KG1 (cell line): Measurements from ENCODE around the gene NFKBIL1.
"Not testable (repeated sequence)": the region's sequence is repeated elsewhere in the genome, so short reads cannot be mapped to it uniquely, and the experiment has no call there.

Experiments
- DNase-seq: peaks from one replicate; lab custom pipeline; 2025; lab: John Stamatoyannopoulos, UW

The NFKBIL1 gene

DNA sequence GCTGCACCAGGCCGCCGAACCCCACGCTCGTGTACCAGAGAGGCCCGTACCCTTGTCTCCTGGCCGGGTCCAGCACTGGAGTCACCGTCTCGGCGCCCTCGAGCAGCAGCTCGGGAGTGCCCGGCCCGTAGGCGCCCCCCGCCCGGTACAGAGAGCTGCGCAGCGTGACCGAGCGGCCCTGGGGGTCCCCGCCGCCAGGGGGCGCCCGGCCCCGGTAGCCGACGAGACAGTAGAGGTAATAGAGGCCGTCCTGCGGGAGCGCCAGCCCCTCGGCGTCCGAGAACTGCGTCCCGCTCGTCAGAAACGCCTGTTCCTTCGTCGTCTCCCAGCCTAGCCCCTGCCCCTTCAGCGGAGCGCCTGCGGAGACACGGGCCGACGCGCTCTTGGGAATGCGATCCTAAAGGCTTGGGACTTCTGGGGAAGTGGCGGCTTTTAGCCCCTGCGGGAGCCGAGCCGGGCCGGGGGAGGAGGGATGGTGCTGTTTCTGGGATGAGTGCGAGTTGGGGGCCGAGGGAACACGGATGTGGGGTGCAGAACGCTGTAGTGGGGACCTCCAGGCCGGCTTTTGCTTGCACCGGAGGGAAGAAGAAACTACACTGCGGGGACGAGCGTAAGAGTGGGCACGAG lies 33.5 kb downstream of the NFKBIL1 start:
- peak; percentile 51 for DNase-seq

DNA sequence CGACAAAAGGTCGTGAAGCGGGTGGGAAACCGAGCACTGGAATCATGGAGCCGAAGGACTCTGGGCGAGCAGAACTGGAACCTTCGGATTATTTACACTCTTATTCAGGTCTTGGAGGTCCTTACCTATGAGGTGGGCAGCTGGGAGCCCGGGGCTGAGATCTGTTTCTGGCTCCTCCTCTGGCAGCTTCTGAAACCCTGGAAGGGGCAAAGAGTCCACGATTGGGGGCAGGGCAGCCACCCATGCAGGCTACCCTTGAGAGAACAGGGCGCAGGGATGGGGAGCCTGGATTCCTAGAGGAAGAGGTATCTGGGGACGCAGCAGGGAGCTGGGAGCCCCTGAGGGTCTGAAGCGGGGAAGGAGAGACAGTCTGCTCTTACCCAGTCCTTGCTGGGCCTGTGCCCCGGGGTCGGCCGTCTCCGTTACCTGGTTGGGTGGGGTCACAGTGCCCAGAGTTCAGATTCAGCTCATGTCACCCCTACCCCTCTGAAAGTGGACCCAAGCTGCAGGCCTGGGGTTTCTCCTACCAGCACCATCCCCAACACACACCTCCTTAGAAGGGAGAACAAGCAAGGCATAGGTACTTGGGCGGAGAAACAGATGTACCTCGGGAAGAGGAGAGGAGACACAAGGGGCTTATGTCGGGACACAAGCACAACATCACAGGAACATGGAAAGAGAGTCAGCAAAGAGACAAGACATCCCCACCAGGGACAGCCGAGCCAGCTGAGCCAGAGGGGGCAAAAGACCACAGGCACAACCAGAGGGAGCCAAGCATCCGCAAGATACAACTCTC lies 34.2 kb downstream of the NFKBIL1 start:
- DNase-seq: peak; percentile 40

DNA sequence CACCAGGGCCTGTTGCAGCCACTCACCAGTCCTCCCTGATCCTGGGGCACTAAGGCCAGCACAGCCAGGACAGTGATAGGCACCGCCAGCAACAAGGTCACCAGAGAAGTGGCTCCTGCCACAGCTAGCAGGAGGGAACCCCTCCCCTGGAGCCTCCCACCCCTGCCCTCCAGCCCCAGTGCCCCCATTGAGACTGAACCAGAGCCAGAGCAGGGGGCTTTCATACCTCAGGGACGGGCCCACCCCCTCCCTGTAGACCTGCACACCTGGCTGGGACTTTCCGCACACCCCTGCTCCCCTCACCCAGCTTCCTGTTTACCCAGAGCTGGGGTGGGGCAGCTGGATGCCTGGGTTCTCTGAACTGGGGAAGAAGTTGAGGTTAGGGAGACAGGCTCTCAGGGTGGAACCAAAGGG lies 34.8 kb downstream of the NFKBIL1 start, which contains the start of gene LTB:
LTB (minus strand) TSS at position 195 of the 414 bp plus-strand sequence; CDS start at position 188, 7 bp downstream.
- DNase-seq: no peak

DNA sequence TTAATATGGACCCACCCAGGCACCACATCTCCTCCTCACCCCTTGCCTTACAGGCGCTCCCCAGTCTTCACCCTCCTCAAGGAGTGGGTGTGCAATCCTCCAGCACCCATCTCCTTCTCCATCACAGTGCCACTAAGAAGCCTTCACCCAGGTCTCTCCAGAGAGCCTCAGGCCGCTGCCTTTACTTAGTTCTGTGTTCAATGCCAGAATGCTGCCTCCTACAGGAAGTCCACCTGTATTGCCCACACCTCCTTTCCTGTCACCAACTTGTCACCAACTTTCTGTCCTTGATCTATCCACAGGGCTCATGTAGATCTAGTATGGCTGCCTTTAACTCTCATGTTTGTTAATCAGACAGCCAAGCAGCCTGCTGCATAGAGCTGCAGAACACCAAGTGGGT lies 38.1 kb downstream of the NFKBIL1 start:
- DNase-seq: peak; percentile 90

- DNase-seq: peak; percentile 90
These were observed 38.6 kb downstream of the NFKBIL1 start, which contains the start of gene LST1 for GRCh38 chr6:31586008-31586407. TSS of gene LST1 (plus strand) at chr6:31586277. CDS start at chr6:31587300, 1,023 bp downstream.

DNA sequence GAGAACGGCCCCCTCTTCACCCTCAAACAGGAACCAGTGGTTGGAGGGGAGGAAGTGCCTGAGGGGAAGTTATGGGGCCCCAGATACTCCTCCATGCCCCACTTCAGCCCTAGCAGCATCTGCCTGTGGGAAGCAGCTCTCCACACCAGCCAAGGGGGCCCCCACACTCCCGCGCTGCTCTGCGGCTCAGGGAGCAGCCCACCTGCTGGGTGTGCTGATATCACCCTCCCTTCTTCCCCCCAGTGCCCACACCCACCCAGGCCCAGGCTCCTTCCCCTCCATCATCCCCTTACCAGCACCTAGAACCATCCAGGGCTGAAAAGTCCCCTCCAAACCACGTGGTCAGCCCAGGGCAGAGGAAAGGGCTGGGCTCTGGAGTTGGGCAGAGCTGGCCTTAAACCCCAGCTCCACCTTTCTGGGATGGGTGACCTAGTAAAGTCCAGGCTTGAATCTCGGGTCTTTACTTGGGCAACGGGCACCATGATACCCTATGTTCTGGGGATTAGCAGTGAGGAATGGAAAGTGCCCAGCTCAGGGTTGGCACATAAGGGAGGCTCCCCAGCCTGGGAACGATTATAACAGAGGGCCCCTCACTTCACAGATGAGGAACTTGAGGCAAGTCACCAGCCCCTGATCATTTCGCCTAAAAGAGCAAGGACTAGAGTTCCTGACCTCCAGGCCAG lies 39.3 kb downstream of the NFKBIL1 start:
- peak; percentile 90 for DNase-seq

DNA sequence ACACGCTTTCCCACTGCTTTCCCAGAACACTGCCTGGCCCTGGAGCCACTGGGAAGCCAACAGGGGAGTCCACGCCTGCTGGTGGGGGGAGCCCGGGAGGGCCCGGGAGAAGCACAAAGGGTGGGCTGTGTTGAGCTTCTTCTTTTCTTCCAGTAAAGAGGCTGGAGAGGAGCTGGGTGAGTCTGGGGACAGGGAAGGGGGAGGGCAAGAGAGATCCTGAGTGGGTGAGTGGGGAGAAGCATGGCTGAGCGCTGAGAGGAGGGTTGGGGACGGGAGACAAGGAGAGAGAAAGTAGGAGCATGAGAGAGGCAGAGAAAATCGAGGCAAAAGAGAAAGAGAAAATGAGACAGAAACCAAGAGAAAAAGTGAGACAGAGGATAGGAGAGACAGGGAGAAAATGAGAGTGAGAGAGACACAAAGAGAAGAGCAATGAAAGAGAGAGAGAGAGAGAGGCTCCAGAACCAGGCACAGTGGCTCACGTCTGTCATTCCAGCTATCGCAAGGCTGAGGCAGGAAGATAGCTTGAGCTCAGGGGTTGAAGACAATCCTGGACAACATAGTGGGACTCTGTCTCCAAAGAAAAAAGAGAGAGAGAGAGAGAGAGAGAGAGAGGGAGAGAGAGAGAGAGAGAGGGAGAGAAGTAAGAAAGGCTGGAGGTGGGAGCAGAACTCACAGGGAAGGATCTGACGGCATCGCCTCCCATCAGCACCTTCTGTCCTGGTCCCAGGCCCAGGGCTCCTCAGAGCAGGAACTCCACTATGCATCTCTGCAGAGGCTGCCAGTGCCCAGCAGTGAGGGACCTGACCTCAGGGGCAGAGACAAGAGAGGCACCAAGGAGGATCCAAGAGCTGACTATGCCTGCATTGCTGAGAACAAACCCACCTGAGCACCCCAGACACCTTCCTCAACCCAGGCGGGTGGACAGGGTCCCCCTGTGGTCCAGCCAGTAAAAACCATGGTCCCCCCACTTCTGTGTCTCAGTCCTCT lies 40.7 kb downstream of the NFKBIL1 start:
- DNase-seq: no peak

- no peak for DNase-seq
These were observed 41.7 kb downstream of the NFKBIL1 start for GRCh38 chr6:31588871-31589650.

DNA sequence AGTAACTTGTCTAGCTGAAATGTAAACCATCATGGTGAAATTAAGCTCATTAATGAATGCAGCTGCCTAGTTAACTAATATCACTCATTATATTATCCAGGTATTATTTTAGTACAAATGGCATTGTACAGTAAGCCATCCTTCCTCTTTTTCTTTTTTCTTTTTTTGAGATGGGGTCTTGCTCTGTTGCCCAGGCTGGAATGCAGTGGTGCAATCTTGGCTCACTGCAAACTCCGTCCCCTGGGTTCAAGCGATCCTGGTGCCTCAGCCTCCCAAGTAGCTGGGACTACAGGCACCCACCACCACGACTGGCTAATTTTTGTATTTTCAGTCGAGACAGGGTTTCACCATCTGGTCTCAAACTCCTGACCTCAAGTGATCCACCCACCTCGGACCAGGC lies 43.3 kb downstream of the NFKBIL1 start:
- DNase-seq: not testable (repeated sequence)

- DNase-seq: no peak
These were observed 45.0 kb downstream of the NFKBIL1 start for GRCh38 chr6:31592396-31592771.

- DNase-seq: peak; percentile 40
These were observed 49.6 kb downstream of the NFKBIL1 start for GRCh38 chr6:31597006-31597405.

GRCh38 chr6:31607317-31607716 lies 59.9 kb downstream of the NFKBIL1 start:
- no peak for DNase-seq
